MM.1S (cell line): Measurements from ENCODE around the gene CUL5.

Experiments used
- CTCF ChIP-seq: fragments of 300-600 bp; sonication (generic); IDR thresholded peaks from 2 replicates; pipeline ENCODE4 v1.5.1; 2016; ENCODE audit warnings: antibody characterized with exemption, low read length, mixed read lengths
- EZH2phosphoT487 ChIP-seq: fragments of 300-600 bp; sonication (generic); IDR thresholded peaks from 2 replicates; pipeline ENCODE4 v1.6.1; 2018; ENCODE audit warnings: antibody characterized with exemption, low read length

- TF ChIP-seq CTCF (no peak), EZH2phosphoT487 (no peak)
Observed at GRCh38 chr11:107991868-107992414, 16.8 kb upstream of the CUL5 start.
